HG03571 (cell line): ENCODE data around the gene ZNF502.
"Not testable (repeated sequence)": the region's sequence is repeated elsewhere in the genome, so short reads cannot be mapped to it uniquely, and the experiment has no call there.

Experiments used
- ATAC-seq: cut with Tn5 transposase; IDR thresholded peaks from one replicate; pipeline ENCODE4 v1.9.1; 2021; ENCODE audit not compliant: unreplicated experiment

ZNF502 gene

DNA sequence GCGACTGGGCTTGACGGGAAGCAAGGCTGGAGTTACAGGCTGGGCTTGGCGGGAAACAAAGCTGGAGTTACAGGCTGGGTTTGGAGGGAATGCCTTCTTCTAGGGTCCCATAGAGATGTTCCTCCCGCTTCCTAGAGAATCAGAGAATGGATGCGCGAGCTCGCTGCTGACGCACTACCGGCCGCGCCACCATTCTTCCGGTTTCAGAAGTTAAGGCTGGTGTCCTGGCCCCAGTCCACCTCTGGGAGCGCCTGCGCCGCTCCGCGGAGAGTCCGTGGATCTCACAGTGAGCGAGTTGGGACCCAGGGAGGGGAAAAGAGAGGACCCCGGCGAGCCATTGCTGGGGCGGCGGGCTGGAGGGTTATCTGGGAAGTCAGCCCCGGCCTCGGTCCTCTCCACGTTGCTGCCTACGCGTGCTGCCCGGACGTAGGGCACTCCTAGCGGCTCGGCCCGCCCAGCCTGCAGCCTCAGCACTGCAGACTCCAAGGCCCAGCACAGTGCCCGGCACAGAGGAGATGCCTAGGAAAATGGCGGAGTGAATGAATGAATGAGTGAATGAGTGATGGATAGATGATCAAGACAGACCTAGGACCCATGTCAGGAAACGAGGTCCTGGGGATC lies at the start of gene ZNF502:
TSS of gene ZNF502 (plus strand) at position 206 of the 621 bp plus-strand sequence. CDS start 7,602 bp downstream, outside the sequence.
- no peak for ATAC-seq

DNA sequence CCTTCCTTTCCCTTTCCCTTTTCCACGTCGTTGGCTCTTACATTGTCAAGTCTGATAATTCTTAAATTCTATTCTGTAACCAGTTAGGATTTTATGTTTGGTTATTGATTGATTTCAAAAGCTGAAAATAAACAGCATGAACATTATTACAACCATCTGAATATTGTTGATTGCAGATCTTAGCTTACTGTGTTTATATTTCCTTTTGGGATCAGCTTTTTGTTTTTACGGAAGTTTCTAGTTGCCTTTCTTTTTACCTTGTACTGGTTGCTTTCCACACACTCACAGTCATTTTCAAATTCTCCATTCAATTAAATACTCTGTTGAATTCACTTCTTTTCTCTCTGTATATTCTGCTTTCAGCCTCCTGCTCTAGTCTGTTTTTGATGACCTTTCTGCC lies 47.3 kb upstream of the ZNF502 start:
- no peak for ATAC-seq

DNA sequence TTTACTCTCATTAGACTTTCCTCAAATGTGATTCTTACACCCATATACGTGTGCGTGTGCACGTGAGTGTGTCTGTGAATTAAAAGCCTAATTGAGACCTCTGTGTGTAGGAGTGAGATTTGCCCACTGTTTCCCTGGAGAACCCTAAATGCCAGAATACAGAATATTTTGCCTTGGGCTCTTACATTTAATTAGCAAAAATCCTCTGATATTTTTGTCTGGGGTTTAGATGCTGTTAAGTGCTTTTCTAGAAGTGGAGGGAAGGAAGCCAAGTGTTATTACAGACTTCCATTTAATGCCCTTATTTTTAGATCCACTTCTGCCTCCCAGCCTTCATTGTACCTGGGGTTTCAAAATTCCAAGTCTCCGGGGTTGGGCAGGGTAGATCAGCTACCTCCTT lies 46.1 kb upstream of the ZNF502 start:
- ATAC-seq = no peak

DNA sequence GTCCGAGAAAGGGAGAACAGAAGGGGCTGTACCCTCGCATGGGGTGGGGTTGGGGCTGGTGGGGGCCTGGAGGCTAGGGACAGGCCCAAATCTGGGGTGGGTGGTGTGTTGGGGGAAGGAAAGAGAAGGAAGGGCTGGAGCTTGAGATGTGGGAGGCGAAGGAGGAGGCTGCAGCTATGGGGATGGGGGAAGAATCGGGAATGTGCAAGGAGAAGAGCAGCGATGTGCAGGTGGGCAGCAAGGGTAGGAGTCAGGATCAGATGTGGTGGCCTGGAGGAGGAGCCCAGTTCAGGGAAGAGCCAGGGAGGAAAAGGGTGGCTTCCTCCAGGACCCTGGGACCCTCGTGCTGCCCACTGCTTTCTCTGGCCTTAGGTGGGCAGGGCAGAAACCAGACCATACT lies 42.7 kb upstream of the ZNF502 start:
- no peak for ATAC-seq

DNA sequence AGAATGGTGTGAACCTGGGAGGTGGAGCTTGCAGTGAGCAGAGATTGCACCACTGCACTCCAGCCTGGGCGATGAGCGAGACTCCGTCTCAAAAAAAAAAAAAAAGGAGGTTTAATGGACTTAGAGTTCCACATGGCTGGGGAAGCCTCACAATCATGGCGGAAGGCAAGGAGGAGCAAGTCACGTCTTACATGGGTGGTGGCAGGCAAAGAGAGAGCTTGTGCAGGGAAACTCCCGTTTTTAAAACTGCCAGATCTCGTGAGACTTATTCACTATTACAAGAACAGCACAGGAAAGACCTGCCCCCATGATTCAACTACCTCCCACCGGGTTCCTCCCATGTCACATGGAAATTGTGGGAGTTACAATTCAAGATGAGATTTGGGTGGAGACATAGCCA lies 39.0 kb upstream of the ZNF502 start:
- not testable (repeated sequence) for ATAC-seq

DNA sequence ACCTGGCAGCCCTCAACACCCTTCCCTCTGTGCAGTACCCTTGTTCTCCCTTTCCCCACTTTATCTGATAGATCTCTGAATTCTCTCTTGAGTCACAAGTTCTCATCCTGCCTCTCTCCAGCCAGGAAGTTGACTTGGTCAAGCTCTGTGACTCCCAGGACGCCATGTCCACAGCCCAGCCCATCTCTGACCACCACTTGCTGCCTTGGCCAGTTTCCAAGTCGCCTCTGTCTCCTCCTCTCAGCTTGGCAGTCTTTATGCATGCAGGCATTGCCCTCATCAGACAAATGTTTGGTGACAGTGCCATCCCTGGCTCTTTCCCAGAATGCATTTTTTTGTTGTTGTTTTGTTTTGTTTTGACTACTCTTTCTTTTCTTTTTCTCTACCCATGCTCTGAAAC lies 38.2 kb upstream of the ZNF502 start:
- no peak for ATAC-seq

DNA sequence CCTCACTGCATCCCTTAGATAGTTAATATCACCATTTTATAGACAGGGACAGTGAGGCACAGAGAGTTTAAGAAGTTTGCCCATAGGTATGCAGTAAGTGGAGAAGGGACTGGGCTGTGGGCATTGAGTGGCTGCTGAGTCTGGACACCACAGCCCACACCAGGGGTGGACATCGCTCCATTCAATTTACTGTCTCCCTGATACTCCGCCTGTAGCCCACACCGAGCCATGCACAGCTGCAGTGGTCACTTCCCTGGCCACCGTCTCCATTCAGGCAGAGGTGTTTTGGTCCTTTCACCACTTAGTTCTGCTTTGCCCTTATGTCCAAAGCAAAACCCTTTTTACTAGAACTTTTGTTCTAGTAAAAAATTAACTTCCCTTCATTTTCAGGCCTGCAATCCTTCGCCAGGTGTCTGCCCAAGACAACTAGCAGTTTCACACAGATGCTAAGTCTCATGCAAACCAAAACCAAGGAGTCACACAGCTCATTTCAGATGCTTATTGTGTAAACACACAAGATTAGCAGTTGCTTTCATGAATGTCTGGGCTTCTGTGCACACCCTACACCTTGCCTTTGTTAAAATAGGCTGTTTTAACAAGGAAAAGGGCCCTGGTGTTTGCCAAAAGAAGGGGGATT lies 33.9 kb upstream of the ZNF502 start:
- no peak for ATAC-seq

DNA sequence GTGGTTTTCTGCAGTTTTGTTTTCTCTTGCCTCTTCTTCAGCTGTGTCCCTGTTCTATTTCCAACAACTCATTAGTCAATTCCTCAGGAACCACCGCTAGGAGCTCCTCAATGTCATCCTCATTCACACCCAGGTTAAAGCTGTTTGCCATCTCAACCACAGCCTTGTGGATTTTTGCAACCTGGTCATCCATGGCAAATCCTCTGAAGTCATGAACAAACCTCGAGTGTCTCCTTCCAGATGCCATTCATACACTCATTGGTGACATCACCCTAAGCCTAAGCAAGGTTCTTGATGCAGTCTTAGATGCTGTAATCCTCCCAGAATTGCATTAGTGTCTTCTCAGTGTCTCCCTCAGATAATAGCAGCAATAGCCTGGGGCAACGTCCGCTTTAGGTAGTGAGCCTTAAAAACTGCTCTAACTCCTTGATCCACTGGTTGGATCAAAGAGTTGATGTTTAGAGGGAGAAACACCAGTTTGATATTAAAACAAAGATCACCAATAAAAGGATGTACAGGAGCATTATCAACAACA lies 31.5 kb upstream of the ZNF502 start:
- ATAC-seq = no peak

DNA sequence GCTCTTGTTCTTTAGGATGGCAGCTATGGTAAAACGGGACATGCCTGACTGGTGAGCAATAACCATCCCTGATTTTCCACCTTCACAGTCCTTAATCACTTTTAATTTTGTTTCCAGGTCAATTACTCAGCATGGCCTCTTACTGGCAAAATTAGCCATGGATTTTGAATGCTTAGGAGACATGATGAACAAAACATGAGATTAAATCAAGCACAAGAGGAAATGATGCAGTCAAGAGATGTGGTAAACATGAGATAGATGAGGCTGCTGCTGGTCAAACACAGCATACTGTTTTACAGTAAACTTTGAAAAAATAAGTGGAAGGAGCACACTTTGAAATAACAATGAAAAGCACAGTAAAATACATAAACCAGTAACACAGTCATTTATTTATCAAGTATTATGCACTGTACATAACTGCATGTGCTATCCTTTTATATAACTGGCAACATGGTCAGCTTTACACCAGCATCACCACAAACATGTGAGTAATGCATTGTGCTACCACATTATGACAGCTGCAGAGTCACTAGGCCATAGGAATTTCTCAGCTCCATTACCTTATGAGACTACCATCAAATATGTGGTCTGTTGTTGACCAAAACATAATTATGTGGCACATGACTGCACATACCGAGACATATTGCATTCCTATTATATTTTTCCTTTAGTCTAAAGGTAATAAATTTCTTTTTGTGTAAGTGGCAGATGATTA lies 30.1 kb upstream of the ZNF502 start:
- ATAC-seq = no peak

DNA sequence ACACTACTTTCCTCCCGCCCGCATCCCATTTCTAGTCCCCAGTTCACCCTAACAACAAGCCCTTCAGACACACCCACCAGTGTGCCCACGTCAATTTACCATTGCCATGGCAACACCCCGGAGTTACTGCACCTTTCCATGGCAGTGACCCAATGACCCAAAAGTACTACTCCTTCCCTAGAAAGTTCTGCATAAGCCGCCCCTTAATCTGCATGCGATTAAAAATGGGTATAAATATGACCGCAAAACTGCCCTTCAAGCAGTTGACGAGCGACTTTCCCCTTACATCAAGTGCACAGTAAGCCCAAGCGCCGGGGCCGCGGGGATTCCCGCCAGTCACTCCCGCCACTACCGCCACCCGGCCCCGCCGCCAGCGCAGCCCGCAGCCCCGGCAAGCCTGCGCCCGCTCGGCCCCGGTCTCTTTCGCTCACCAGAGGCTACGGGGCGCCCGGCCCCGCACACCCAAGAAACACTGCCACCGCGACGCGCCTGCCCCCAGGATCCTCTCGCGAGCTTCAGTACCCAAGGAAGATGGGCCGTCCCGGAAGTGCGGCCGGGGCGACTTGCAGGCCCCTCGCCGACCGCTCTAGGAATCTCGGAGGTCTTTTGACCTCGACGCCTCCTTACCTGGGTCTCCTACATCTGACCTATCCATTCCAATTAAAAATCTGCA lies 27.2 kb upstream of the ZNF502 start:
- ATAC-seq = no peak

DNA sequence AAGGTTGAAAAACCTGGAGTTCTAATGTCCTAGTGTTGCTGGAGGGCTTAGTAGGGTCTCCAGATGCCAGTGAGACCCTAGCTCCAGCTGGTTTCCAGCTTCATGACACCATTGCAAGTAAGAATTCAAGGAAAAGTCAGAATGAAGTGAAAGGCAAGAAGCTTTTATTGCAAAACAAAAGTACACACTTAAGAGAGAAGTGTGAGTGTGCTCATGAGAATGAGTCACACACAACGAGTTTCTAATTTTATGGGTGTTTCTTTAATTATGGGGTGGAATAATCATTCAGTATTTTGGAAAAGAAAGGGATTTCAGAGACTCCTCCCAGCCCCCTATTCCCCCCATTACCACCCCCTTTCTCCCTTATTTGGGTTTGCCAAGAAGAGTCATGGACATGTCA lies 24.6 kb upstream of the ZNF502 start:
- no peak for ATAC-seq

DNA sequence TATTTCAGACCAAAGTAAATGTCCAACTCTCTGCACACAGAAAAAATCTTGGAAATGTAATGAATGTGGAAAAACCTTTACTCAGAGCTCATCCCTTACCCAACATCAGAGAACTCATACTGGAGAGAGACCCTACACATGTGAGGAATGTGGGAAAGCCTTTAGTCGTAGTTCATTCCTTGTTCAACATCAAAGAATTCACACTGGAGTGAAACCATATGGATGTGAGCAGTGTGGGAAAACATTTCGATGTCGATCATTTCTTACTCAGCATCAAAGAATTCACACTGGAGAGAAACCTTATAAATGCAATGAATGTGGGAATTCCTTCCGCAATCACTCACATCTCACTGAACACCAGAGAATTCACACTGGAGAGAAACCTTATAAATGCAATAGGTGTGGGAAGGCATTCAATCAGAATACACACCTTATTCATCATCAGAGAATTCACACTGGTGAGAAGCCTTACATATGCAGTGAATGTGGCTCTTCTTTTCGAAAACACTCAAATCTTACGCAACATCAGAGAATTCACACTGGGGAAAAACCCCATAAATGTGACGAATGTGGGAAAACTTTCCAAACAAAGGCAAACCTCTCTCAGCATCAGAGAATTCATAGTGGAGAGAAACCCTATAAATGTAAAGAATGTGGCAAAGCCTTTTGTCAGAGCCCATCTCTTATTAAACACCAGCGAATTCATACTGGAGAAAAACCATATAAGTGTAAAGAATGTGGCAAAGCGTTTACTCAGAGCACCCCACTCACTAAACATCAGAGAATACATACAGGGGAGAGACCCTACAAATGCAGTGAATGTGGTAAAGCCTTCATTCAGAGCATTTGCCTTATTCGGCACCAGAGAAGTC lies 9.0 kb downstream of the ZNF502 start:
- no peak for ATAC-seq

DNA sequence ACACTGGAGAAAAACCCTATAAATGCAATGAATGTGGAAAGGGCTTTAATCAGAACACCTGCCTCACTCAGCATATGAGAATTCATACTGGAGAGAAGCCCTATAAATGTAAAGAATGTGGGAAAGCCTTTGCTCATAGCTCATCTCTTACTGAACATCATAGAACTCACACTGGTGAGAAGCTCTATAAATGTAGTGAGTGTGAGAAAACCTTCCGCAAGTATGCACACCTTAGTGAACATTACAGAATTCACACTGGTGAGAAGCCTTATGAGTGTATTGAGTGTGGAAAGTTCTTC lies 9.6 kb downstream of the ZNF502 start:
- ATAC-seq = no peak

DNA sequence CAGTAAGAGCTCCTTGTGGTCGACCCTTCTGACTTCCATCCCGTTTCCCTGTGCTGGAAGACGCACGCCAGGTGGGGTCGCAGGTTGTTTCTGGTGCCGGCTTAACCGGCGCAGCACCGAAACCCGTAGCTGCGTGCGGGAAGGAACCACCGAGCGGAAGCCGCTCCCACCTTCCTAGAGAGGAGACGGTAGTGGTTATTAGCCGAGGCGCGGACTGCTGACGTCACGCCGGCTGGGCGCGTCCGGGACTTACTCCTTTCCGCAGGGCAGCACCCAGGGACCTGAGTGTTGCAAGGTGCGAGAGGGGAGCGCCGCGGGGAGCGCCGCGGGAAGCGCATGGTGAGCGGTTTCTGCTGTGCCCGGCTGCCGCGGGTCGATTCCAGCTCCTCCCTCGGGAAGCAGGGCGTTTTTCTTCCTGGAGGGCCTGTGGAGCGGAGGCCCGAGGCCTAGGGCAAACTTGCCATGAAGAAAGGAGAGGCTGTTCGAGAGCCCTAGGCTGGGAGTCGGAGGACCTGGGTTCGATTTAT lies 17.0 kb downstream of the ZNF502 start, which contains the start of gene ZNF501:
TSS of gene ZNF501 (plus strand) at position 252 of the 527 bp plus-strand sequence. CDS start 4,787 bp downstream, outside the sequence.
- peak; percentile 88 for ATAC-seq

DNA sequence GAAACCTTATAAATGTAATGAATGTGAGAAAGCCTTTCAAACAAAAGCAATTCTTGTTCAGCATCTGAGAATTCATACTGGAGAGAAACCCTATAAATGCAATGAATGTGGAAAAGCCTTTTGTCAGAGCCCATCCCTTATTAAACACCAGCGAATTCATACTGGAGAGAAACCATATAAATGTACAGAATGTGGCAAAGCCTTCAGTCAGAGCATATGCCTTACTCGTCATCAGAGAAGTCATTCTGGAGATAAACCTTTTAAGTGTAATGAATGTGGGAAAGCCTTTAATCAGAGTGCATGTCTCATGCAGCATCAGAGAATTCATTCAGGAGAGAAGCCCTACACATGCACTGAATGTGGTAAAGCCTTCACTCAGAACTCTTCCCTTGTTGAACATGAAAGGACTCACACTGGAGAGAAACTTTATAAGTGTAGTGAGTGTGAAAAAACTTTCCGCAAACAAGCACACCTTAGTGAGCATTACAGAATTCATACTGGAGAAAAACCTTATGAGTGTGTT lies 22.2 kb downstream of the ZNF502 start:
- no peak for ATAC-seq

DNA sequence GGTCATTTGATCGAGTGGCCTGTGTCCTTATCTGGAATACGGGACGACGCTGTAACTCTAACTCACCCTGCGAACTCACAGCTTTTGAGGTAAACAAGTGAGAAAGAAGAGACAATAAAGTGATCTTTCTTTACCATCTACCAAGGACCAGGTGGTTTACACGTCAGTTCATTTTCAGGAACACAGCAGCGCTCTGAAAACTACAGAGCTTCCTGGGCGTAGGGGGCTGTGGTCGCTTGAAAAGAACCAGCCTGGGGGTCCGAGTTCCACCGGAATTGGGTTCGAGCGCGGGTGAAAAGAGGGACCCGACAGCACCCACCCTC lies 48.6 kb downstream of the ZNF502 start:
- no peak for ATAC-seq

DNA sequence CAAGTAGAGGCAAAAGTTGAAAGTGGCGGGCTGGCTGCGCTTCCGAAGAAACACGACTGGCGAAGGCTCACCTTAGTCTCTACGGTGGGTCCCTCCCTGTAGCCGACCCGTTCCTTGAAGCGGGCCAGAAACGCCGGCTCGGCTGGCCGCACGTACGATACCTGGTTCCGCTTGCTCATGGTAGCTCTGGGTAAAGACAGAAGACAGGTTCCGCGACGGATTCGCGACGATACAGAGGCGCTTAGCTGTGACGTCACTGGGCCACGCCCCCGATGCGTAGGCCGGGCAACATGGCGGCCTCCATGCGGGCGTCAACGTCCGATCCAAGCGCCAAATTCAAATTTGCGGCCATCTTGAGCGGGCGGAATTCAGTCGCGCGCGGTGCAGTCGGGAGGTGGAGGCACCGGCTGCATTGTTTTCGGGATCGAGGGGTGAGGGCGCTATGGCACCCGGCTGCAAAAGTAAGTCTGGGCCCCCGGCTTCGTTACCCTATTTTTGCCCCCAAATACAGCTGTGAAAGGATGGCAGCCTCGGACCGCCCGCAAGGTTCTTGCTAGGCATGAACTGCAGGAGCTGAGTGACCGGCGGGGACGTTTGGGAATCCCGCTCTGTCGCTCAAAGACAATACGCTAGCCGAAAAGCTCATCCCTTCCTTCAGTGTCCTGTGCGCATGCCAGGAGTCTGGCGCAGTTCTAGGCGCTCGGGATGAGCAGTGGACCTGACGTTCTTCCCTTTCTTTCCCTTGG lies 49.1 kb downstream of the ZNF502 start, which contains the start of the genes KIAA1143 and KIF15:
TSS of gene KIAA1143 (minus strand) at position 196 of the 746 bp plus-strand sequence. CDS start at position 179, 17 bp downstream.
TSS of gene KIF15 (plus strand) at position 371 of the 746 bp plus-strand sequence. CDS start at position 443, 72 bp downstream.
- peak; percentile 89 for ATAC-seq

DNA sequence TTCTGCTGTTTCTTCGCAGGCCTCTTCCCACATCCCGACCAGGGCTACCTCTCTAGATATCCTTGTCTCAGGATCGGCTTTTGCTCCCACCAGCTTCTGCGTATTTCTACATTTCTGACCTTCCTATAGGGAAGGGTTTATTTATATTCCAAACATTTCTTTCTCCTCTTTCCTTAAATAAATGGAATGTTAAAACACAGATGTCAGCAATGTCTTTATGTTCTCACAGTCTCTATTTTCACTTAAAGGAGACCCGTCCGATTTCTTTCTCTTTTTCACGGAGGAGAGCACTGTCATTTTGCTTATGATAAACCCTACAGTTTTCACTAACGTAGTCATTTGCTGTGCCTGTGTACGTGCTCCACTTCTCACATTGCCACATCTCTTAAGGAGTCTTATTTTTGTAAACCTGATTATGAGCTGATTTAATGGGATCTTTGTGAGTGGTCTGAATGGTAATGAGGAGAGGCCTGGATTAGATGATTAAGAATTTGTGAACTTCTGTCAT lies 49.8 kb downstream of the ZNF502 start:
- ATAC-seq = no peak

DNA sequence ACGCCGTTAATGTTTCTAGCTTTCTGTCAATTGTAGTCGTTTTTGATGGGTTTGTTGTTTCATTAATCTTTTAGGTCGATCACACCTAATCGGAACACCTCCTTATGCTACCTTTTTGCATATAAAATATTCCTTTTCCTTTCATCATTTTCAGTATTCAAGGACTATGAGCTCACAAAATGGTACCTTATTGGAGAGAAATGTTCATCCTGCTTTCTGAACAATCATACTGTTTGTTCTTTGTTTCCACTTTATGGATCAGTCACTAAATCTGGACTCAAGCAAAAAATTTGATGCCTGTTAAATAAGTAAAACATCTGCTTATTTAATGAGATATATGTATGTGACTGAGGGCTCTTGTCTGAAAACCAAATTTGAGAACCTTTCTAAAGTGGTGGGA lies 50.2 kb downstream of the ZNF502 start:
- ATAC-seq = no peak
